Ovary (tissue), 3 donors: ENCODE results near the gene CLECL1.

Experiments used
- CTCF ChIP-seq, 3 donors: fragments of 450-650 bp in 2 of 3; fragments of 200-600 bp in 1 of 3; IDR thresholded peaks; one replicate each; pipeline versions ENCODE4 v1.5.1 to v1.8.0; 2016 to 2022; ENCODE audit warnings: antibody characterized with exemption in 3 of 3, mild to moderate bottlenecking in 1 of 3
- EP300 ChIP-seq: sonication (generic); formaldehyde crosslinking; IDR thresholded peaks from one replicate; pipeline ENCODE4 v1.6.1; 2017; ENCODE audit warnings: antibody characterized with exemption
- donor health status: DM: no; HTN: no; CAD: no.

- TF ChIP-seq CTCF (IDR thresholded peaks at IDR 0.05) = no peak
- TF ChIP-seq EP300 = no peak
These were observed 19.4 kb upstream of the CLECL1 start for GRCh38 chr12:9752145-9752933.
